ENCODE results near the gene SLC25A17.

GRCh38 chr22:40834619-40835018 lies 15.5 kb upstream of the SLC25A17 start:
- TF ChIP-seq CTCF (IDR thresholded peaks at IDR 0.05) = no peak
- TF ChIP-seq POLR2A (IDR thresholded peaks at IDR 0.05; ENCODE audit: low read depth) = no peak

All from esophagus muscularis mucosa (tissue), 3 donors.